Prostate gland (tissue), 2 donors: Measurements from ENCODE around the gene LTBP2. TPM values are rescaled to one million over a fixed set of nuclear protein-coding genes. Genes with fewer than 3 reads are reported as not detected.

ENCODE experiments used
- DNase-seq: peaks from one replicate; pipeline ENCODE4 v3.0.0-alpha.2; 2019; ENCODE audit warnings: low spot score
- H3K27ac ChIP-seq, 2 donors: fragments of 200-600 bp; sonication (generic); 2 replicates each; pipeline ENCODE4 v1.5.1; 2017 to 2019
- H3K27me3 ChIP-seq: fragments of 200-600 bp; sonication (generic); replicated peaks from 2 replicates; pipeline ENCODE4 v1.5.1; 2019; ENCODE audit not compliant: insufficient read depth
- H3K36me3 ChIP-seq, 2 donors: fragments of 200-600 bp; sonication (generic); 1 replicate in 1 of 2; 2 replicates in 1 of 2; pipeline versions ENCODE4 v1.5.1 to v1.8.1; 2017 to 2019
- H3K4me1 ChIP-seq: fragments of 200-600 bp; sonication (generic); replicated peaks from 2 replicates; pipeline ENCODE4 v1.5.1; 2019
- H3K4me3 ChIP-seq, 2 donors: fragments of 200-600 bp; sonication (generic); 2 replicates each; pipeline ENCODE4 v1.5.1; 2017 to 2019
- H3K9me3 ChIP-seq: fragments of 200-600 bp; sonication (generic); 2 replicates; pipeline ENCODE4 v1.5.1; 2017
- POLR2A ChIP-seq: fragments of 450-650 bp; IDR thresholded peaks from one replicate; pipeline ENCODE4 v1.6.1; 2016; ENCODE audit warnings: antibody characterized with exemption, mild to moderate bottlenecking
- POLR2AphosphoS5 ChIP-seq: sonication (generic); formaldehyde crosslinking; IDR thresholded peaks from one replicate; pipeline ENCODE4 v1.6.1; 2017; ENCODE audit warnings: antibody characterized with exemption
- WGBS: methylation state at CpG from one replicate; pipeline ENCODE4 v1.1.5; 2018; 5-methylcytosine and 5-hydroxymethylcytosine counted together
- intact Hi-C: fragments of 100-400 bp; cut with DNase I; formaldehyde crosslinking; loops from one replicate; pipeline ENCODE4 v1.14.2; 2022
- total RNA-seq, 2 donors: library from RNA; depleted of rRNA; stranded (reverse); fragments of >200 nt; gene quantifications; one replicate each; pipeline ENCODE4 v1.1.0, GENCODE V29; 2016
- TF ChIP-seq, protein P1 (sequence below), 4 experiments: fragments of 200-600 bp in 2 of 4; fragments of 450-650 bp in 2 of 4; sonication (generic) in 2 of 4; IDR thresholded peaks; 1 replicate in 3 of 4; 2 replicates in 1 of 4; pipeline ENCODE4 v1.5.1; 2016 to 2019; ENCODE audit warnings: antibody characterized with exemption in 4 of 4, mild to moderate bottlenecking in 2 of 4, moderate library complexity in 2 of 4

Gene LTBP2
- total RNA-seq, 2 donors from 2014 or later = 47.0 to 90.7 TPM

DNA sequence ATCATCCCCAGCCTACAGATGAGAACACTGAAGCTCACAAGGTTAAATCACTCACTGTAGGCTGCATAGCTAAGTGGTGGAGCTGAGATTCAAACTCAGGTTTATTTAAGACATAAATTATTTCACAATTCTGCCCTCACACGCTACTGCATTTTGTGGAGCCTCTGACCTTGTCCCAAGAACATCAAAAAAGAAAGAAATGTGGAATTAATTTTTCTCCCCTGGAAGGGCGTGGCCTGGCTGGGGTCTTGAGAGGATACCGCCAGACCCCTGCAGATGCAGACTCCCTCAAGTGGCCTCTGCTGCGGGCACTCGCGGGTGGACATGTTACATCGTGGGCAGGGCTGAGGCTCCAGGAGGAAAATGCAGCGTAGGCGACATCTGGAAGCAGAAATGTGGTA lies 40.6 kb downstream of the LTBP2 start:
- Histone ChIP-seq H3K4me1 (no peaks in the 10 kb centered on the region), H3K9me3 (no peaks in the 10 kb centered on the region), H3K36me3 (no peaks in the 10 kb centered on the region), H3K27ac (peak overlapping the region; percentile 57 to 76), H3K4me3 (no peak overlapping the region), H3K27me3 (no peaks in the 10 kb centered on the region)
- WGBS = 14% methylated on average over 9 of the region's 9 CpGs
- TF ChIP-seq, protein P1, sequence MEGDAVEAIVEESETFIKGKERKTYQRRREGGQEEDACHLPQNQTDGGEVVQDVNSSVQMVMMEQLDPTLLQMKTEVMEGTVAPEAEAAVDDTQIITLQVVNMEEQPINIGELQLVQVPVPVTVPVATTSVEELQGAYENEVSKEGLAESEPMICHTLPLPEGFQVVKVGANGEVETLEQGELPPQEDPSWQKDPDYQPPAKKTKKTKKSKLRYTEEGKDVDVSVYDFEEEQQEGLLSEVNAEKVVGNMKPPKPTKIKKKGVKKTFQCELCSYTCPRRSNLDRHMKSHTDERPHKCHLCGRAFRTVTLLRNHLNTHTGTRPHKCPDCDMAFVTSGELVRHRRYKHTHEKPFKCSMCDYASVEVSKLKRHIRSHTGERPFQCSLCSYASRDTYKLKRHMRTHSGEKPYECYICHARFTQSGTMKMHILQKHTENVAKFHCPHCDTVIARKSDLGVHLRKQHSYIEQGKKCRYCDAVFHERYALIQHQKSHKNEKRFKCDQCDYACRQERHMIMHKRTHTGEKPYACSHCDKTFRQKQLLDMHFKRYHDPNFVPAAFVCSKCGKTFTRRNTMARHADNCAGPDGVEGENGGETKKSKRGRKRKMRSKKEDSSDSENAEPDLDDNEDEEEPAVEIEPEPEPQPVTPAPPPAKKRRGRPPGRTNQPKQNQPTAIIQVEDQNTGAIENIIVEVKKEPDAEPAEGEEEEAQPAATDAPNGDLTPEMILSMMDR (IDR thresholded peaks at IDR 0.05) = no peak
- TF ChIP-seq POLR2A = no peak
- no peak for TF ChIP-seq POLR2AphosphoS5
- no peak for DNase-seq
- intact Hi-C loops = no loop called here

GRCh38 chr14:74570696-74571095 lies 41.3 kb downstream of the LTBP2 start:
- Histone ChIP-seq H3K9me3 (no peaks in the 10 kb centered on the region), H3K27ac (peak overlapping the region; percentile 57 to 76), H3K4me1 (no peaks in the 10 kb centered on the region), H3K4me3 (no peak overlapping the region), H3K27me3 (no peaks in the 10 kb centered on the region), H3K36me3 (no peaks in the 10 kb centered on the region)
- DNase-seq = no peak
- intact Hi-C loops = no loop called here
- 37% methylated on average over 5 of the region's 5 CpGs for WGBS
- TF ChIP-seq POLR2A (no peak), POLR2AphosphoS5 (no peak)
- TF ChIP-seq, protein P1 (IDR thresholded peaks at IDR 0.05) = no peak

DNA sequence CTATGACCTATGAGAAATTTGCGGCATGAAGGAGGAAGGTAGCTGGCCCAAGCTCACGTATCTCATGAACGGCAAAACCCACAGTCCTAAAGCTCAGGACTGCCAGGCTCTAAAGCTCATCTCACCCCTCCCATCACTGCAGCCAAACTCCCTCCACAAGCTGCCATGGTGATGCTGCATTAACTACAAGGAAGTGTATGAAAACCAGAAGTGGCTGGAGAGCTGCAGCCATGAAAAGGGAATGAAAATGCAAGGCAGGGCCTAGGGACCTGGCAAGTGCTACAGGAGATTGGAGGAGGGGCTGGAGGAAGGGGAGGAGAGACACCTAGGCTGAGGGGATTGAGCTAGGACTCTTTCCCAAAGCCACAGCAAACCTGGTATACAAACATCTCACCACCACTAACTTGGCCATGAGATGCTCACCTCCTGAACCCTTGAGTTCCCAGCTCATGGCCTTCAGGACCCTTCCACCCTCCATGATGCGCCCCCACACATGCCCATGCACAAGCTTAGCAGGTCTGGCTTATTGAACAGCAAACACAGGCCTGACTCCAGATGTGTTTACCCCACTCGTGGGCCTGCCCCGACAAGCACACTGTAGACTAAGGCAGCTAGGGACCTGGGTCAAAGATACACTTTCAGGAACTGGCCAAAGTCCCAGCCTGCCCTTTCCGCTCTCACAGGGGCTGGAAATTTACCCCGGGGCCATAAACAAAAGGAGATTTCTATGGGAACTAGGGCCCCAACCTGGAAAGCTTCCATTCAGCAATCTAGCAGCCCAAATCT lies 42.0 kb downstream of the LTBP2 start:
- no peaks in the 10 kb centered on the region for H3K27me3 ChIP-seq
- H3K9me3 ChIP-seq = no peaks in the 10 kb centered on the region
- 36% methylated on average over 8 of the region's 8 CpGs for WGBS
- H3K4me1 ChIP-seq = no peaks in the 10 kb centered on the region
- H3K27ac ChIP-seq = peak overlapping the region; percentile 57 to 76
- no peaks in the 10 kb centered on the region for H3K36me3 ChIP-seq
- intact Hi-C loops = no loop called here
- H3K4me3 ChIP-seq = no peak overlapping the region
- TF ChIP-seq POLR2AphosphoS5 (peak; percentile 57), POLR2A (no peak)
- peak; percentile 84 for DNase-seq

- Histone ChIP-seq H3K27ac (peak overlapping the region; percentile 57 to 76), H3K27me3 (no peaks in the 10 kb centered on the region)
Measured at GRCh38 chr14:74569387-74569786, 42.6 kb downstream of the LTBP2 start.

GRCh38 chr14:74568911-74569310 lies 43.1 kb downstream of the LTBP2 start:
- no peaks in the 10 kb centered on the region for H3K4me1 ChIP-seq
- H3K4me3 ChIP-seq = no peak overlapping the region
- H3K36me3 ChIP-seq = no peaks in the 10 kb centered on the region
- no peaks in the 10 kb centered on the region for H3K27me3 ChIP-seq
- peak overlapping the region; percentile 57 to 76 for H3K27ac ChIP-seq
- DNase-seq = no peak
- intact Hi-C loops = no loop called here
- TF ChIP-seq, protein P1 (IDR thresholded peaks at IDR 0.05) = no peak
- no peak for TF ChIP-seq POLR2A
- TF ChIP-seq POLR2AphosphoS5 = no peak
- H3K9me3 ChIP-seq = no peaks in the 10 kb centered on the region
- WGBS = 62% methylated on average over 3 of the region's 3 CpGs

More at GRCh38 chr14:74569387-74569786, 42.6 kb downstream of the LTBP2 start:
- no peak for DNase-seq
- intact Hi-C loops = no loop called here
- Histone ChIP-seq H3K36me3 (no peaks in the 10 kb centered on the region), H3K4me1 (no peaks in the 10 kb centered on the region), H3K4me3 (no peak overlapping the region), H3K9me3 (no peaks in the 10 kb centered on the region)
- WGBS = 46% methylated on average over 2 of the region's 2 CpGs
- TF ChIP-seq POLR2A (no peak), POLR2AphosphoS5 (no peak)
- TF ChIP-seq, protein P1 (IDR thresholded peaks at IDR 0.05) = no peak
